Uterus (tissue), 2 donors: ENCODE data around the gene HDDC3.

Experiments used
- CTCF ChIP-seq, 4 experiments: fragments of 200-600 bp in 2 of 4; fragments of 450-650 bp in 2 of 4; sonication (generic) in 2 of 4; IDR thresholded peaks; one replicate each; pipeline ENCODE4 v1.5.1; 2016 to 2019; ENCODE audit warnings: antibody characterized with exemption in 4 of 4, mild to moderate bottlenecking in 2 of 4, moderate library complexity in 1 of 4
- POLR2A ChIP-seq, 2 donors: fragments of 450-650 bp; IDR thresholded peaks; one replicate each; pipeline ENCODE4 v1.6.1; 2016; ENCODE audit warnings: antibody characterized with exemption in 2 of 2, mild to moderate bottlenecking in 1 of 2, moderate library complexity in 1 of 2

GRCh38 chr15:90902040-90902839 lies 30.1 kb downstream of the HDDC3 start:
- TF ChIP-seq CTCF (IDR thresholded peaks at IDR 0.05) (peak; percentile 71 to 91 (median 81)), POLR2A (IDR thresholded peaks at IDR 0.05) (peak in 1 of 2 donors; percentile 54)
